K562 (cell line): ENCODE results near the gene CCDC183. TPM values are rescaled to one million over a fixed set of nuclear protein-coding genes. Genes with fewer than 3 reads are reported as not detected.

Experiments
- BACH1 ChIP-seq: fragments of 200-800 bp; sonication (Bioruptor generic); IDR thresholded peaks from 2 replicates; pipeline ENCODE4 v1.6.1; 2016; ENCODE audit warnings: missing genetic modification characterization, missing compliant biosample characterization
- DDX20 ChIP-seq: fragments of 450-650 bp; IDR thresholded peaks from 2 replicates; pipeline ENCODE4 v1.6.1; 2016; ENCODE audit warnings: missing genetic modification characterization, low read depth, mild to moderate bottlenecking, missing compliant biosample characterization, moderate library complexity
- EHMT2 ChIP-seq: fragments of 450-650 bp; IDR thresholded peaks from 2 replicates; pipeline ENCODE4 v1.6.1; 2018; ENCODE audit warnings: antibody characterized with exemption
- FOXA1 ChIP-seq: fragments of 450-650 bp; IDR thresholded peaks from 2 replicates; pipeline ENCODE4 v1.6.1; 2016; ENCODE audit warnings: mild to moderate bottlenecking, borderline replicate concordance
- GABPB1 ChIP-seq: sonication (generic); formaldehyde crosslinking; IDR thresholded peaks from 2 replicates; pipeline ENCODE4 v1.8.0; 2022; ENCODE audit warnings: mild to moderate bottlenecking, missing genetic modification reagents
- ILF3 ChIP-seq: fragments of 450-650 bp; IDR thresholded peaks from 2 replicates; pipeline ENCODE4 v1.6.1; 2018; ENCODE audit warnings: antibody characterized with exemption, mild to moderate bottlenecking, moderate library complexity, borderline replicate concordance
- L3MBTL2 ChIP-seq: fragments of 450-650 bp; IDR thresholded peaks from 2 replicates; pipeline ENCODE4 v1.6.1; 2016; ENCODE audit warnings: mild to moderate bottlenecking, moderate library complexity
- NFE2L1 ChIP-seq: fragments of 450-650 bp; IDR thresholded peaks from 2 replicates; pipeline ENCODE4 v1.6.1; 2016; ENCODE audit warnings: missing genetic modification characterization, low read depth, mild to moderate bottlenecking, missing compliant biosample characterization, moderate library complexity, borderline replicate concordance
- NFIC ChIP-seq: fragments of 450-650 bp; IDR thresholded peaks from 2 replicates; pipeline ENCODE4 v1.6.1; 2017; ENCODE audit warnings: mild to moderate bottlenecking, inconsistent platforms
- NFIX ChIP-seq: fragments of 250-450 bp; sonication (Bioruptor Pico); IDR thresholded peaks from 2 replicates; pipeline ENCODE4 v1.4.0; 2020; ENCODE audit warnings: low read depth, mild to moderate bottlenecking, moderate library complexity
- SNRNP70 ChIP-seq: fragments of 200-400 bp; formaldehyde crosslinking; optimal IDR thresholded peaks from 2 replicates; pipeline ENCODE3; 2017; ENCODE audit warnings: low read depth, low read length
- TAF9B ChIP-seq: fragments of 450-650 bp; IDR thresholded peaks from 2 replicates; pipeline ENCODE4 v1.6.1; 2018; ENCODE audit warnings: mild to moderate bottlenecking; ENCODE audit not compliant: partially characterized antibody
- TRIM28 ChIP-seq: fragments of 450-650 bp; IDR thresholded peaks from 2 replicates; pipeline ENCODE4 v1.6.1; 2017
- ZBTB7A ChIP-seq: IDR thresholded peaks from 2 replicates; pipeline ENCODE4 v1.6.1; 2011; ENCODE audit warnings: low read depth, mild to moderate bottlenecking, low read length, moderate library complexity, borderline replicate concordance; ENCODE audit not compliant: control insufficient read depth
- ZFX ChIP-seq: sonication (generic); formaldehyde crosslinking; IDR thresholded peaks from 2 replicates; pipeline ENCODE4 v1.8.0; 2022; ENCODE audit warnings: mild to moderate bottlenecking, missing genetic modification reagents, moderate library complexity
- ZNF121 ChIP-seq: sonication (generic); formaldehyde crosslinking; conservative IDR thresholded peaks from 2 replicates; pipeline ENCODE4 v1.8.0; 2022; ENCODE audit warnings: missing genetic modification reagents
- ZNF24 ChIP-seq: fragments of 450-650 bp; IDR thresholded peaks from 2 replicates; pipeline ENCODE4 v1.6.1; 2016
- ZNF311 ChIP-seq: fragments of 250-450 bp; sonication (Bioruptor Pico); IDR thresholded peaks from 2 replicates; pipeline ENCODE4 v1.4.0; 2020; ENCODE audit warnings: mild to moderate bottlenecking, moderate library complexity
- ZNF436 ChIP-seq: fragments of 250-450, 450-650 bp; sonication (Bioruptor Pico); formaldehyde crosslinking; IDR thresholded peaks from 2 replicates; pipeline ENCODE4 v1.7.0; 2020; ENCODE audit warnings: mild to moderate bottlenecking
- ZNF696 ChIP-seq: fragments of 250-450 bp; sonication (Bioruptor Pico); conservative IDR thresholded peaks from 2 replicates; pipeline ENCODE4 v1.4.0; 2020; ENCODE audit warnings: mild to moderate bottlenecking, moderate library complexity
- polyA plus RNA-seq, 8 experiments: library from polyadenylated mRNA; depleted of rRNA in 4 of 8; stranded (reverse) in 5 of 8; unstranded in 3 of 8; fragments of >200 nt; fragmentation: Nextera tagmentation in 2 of 8; fragmentation: Illumina TruSeq in 1 of 8; extraction: Ambion mirVana in 2 of 8; extraction: Trizol in 1 of 8; gene quantifications; 2 replicates each; pipeline versions ENCODE4 v1.2.1 to v1.2.3, GENCODE V29; 2011 to 2014; ENCODE audit warnings: inconsistent platforms in 1 of 8, missing spikeins in 1 of 8
- total RNA-seq, 7 experiments: library from RNA; depleted of rRNA in 6 of 7; stranded (reverse); fragments of >200 nt in 6 of 7; fragmentation: Illumina TruSeq in 2 of 7; extraction: Trizol in 2 of 7; gene quantifications; 2 replicates each; pipeline versions ENCODE4 v1.2.1 to v1.2.3, GENCODE V29; 2011 to 2021; ENCODE audit warnings: low replicate concordance in 1 of 7
- TF ChIP-seq, protein P1 (sequence below): sonication (generic); formaldehyde crosslinking; IDR thresholded peaks from 2 replicates; pipeline ENCODE4 v1.5.0; 2020; ENCODE audit warnings: missing genetic modification reagents
- TF ChIP-seq, protein P2 (sequence below): IDR thresholded peaks from 2 replicates; pipeline ENCODE4 v1.6.1; 2012; ENCODE audit warnings: low read depth, low read length, improper control_type of control experiment, borderline replicate concordance
- TF ChIP-seq, protein P3 (sequence below): fragments of 250-450 bp; sonication (Bioruptor Pico); IDR thresholded peaks from 2 replicates; pipeline ENCODE4 v1.5.0; 2020; ENCODE audit warnings: mild to moderate bottlenecking, borderline replicate concordance
- TF ChIP-seq, protein P4 (sequence below): fragments of 450-650 bp; IDR thresholded peaks from 2 replicates; pipeline ENCODE4 v1.7.0; 2016; ENCODE audit warnings: borderline replicate concordance

CCDC183 gene
- total and polyA plus RNA-seq, 9 of the 15 experiments (the other 6 are each of a cell fraction or from before 2014, with no cell fraction given) = 0.21 to 0.60 (median 0.29) TPM; not detected in 4

DNA sequence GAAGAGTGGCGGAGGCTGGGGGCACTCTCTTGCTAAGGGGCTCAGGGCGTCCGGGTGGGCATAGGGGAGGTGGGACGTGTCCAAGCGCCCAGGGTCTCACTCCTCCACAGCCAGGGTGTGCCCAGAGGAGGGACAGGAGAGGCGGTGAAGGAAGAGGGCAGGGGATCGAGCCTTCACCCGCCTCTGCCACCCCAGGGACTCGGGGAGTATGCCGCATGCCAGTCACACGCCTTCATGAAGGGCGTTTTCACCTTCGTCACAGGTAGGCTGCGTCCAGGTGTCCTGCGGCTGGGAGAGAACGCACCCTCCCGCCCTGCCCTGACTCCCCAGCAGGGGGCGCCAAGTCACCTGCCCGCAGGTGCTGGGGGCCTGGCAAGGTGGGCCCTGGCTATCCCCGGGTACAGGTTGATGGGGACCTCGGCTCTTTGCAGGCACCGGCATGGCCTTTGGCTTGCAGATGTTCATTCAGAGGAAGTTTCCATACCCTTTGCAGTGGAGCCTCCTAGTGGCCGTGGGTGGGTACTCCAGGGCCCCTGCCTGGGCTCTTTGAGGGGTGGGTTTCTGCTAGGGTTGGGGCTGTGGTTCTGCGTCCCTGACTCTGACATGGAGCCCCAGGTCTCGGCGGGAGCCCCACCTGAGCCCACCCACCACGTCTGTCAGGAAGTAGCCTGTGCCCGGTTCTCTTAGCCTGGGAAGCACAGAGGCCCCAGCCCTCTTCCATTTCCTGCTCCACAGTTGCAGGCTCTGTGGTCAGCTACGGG is 4.4 kb upstream of the CCDC183 start (continued):
- TF ChIP-seq, protein P1, sequence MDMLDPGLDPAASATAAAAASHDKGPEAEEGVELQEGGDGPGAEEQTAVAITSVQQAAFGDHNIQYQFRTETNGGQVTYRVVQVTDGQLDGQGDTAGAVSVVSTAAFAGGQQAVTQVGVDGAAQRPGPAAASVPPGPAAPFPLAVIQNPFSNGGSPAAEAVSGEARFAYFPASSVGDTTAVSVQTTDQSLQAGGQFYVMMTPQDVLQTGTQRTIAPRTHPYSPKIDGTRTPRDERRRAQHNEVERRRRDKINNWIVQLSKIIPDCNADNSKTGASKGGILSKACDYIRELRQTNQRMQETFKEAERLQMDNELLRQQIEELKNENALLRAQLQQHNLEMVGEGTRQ (CRISPR knock-in tag) = no peak
- TF ChIP-seq TRIM28 (no peak), ZNF24 (no peak), NFE2L1 (tag) (no peak), ZFX (peak; percentile 57), ZNF696 (CRISPR knock-in tag) (no peak), EHMT2 (no peak), ZBTB7A (peak; percentile 95), ZNF436 (CRISPR knock-in tag) (no peak), TAF9B (no peak), NFIX (no peak), ZNF121 (CRISPR knock-in tag) (no peak), DDX20 (no peak), FOXA1 (no peak), NFIC (no peak), L3MBTL2 (peak; percentile 59), SNRNP70 (peak; percentile 55), ZNF311 (CRISPR knock-in tag) (no peak), GABPB1 (CRISPR knock-in tag) (peak; percentile 48; the same call in 1 of the 2 replicates), BACH1 (tag) (no peak), ILF3 (no peak)
- TF ChIP-seq, protein P2, sequence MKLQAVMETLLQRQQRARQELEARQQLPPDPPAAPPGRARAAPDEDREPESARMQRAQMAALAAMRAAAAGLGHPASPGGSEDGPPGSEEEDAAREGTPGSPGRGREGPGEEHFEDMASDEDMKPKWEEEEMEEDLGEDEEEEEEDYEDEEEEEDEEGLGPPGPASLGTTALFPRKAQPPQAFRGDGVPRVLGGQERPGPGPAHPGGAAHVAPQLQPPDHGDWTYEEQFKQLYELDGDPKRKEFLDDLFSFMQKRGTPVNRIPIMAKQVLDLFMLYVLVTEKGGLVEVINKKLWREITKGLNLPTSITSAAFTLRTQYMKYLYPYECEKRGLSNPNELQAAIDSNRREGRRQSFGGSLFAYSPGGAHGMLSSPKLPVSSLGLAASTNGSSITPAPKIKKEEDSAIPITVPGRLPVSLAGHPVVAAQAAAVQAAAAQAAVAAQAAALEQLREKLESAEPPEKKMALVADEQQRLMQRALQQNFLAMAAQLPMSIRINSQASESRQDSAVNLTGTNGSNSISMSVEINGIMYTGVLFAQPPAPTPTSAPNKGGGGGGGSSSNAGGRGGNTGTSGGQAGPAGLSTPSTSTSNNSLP = no peak
- TF ChIP-seq, protein P3, sequence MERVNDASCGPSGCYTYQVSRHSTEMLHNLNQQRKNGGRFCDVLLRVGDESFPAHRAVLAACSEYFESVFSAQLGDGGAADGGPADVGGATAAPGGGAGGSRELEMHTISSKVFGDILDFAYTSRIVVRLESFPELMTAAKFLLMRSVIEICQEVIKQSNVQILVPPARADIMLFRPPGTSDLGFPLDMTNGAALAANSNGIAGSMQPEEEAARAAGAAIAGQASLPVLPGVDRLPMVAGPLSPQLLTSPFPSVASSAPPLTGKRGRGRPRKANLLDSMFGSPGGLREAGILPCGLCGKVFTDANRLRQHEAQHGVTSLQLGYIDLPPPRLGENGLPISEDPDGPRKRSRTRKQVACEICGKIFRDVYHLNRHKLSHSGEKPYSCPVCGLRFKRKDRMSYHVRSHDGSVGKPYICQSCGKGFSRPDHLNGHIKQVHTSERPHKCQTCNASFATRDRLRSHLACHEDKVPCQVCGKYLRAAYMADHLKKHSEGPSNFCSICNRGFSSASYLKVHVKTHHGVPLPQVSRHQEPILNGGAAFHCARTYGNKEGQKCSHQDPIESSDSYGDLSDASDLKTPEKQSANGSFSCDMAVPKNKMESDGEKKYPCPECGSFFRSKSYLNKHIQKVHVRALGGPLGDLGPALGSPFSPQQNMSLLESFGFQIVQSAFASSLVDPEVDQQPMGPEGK (CRISPR knock-in tag) = no peak
- TF ChIP-seq, protein P4, sequence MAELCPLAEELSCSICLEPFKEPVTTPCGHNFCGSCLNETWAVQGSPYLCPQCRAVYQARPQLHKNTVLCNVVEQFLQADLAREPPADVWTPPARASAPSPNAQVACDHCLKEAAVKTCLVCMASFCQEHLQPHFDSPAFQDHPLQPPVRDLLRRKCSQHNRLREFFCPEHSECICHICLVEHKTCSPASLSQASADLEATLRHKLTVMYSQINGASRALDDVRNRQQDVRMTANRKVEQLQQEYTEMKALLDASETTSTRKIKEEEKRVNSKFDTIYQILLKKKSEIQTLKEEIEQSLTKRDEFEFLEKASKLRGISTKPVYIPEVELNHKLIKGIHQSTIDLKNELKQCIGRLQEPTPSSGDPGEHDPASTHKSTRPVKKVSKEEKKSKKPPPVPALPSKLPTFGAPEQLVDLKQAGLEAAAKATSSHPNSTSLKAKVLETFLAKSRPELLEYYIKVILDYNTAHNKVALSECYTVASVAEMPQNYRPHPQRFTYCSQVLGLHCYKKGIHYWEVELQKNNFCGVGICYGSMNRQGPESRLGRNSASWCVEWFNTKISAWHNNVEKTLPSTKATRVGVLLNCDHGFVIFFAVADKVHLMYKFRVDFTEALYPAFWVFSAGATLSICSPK = no peak
